ENCODE measurements around the gene USP46.

The USP46 gene

DNA sequence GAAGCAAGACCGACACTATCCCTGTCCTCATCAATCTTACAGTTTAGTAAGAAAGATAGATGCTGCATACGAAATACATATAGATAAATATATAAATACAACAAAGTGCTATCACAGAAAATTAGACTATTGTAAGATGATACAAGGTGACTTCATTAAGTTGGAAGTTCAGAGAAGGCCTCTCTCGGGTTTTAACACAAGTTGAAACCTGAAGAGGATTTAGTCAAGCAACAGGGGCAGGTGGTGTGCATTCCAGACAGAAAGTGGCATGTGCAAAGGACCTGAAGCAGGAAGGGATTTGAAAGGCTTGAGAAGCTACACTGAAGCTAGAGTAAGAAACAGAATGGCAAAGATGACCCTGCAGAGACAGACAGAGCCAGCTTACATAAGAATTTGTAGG is 36.5 kb downstream of the USP46 start:
- TF ChIP-seq, protein P1, sequence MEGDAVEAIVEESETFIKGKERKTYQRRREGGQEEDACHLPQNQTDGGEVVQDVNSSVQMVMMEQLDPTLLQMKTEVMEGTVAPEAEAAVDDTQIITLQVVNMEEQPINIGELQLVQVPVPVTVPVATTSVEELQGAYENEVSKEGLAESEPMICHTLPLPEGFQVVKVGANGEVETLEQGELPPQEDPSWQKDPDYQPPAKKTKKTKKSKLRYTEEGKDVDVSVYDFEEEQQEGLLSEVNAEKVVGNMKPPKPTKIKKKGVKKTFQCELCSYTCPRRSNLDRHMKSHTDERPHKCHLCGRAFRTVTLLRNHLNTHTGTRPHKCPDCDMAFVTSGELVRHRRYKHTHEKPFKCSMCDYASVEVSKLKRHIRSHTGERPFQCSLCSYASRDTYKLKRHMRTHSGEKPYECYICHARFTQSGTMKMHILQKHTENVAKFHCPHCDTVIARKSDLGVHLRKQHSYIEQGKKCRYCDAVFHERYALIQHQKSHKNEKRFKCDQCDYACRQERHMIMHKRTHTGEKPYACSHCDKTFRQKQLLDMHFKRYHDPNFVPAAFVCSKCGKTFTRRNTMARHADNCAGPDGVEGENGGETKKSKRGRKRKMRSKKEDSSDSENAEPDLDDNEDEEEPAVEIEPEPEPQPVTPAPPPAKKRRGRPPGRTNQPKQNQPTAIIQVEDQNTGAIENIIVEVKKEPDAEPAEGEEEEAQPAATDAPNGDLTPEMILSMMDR (IDR thresholded peaks at IDR 0.05; ENCODE audit: insufficient read depth, low read length, missing control alignments): no peak
- no peak overlapping the region for H3K4me3 ChIP-seq (ENCODE audit: low read depth, low read length)
- POLR2A ChIA-PET: no interaction called here
- CTCF ChIA-PET: interaction anchor here (0.9 kb wide), 1 partner anchor 361 kb away, joined by 3 read pairs; no protein-coding TSS in a partner anchor
- no peak for DNase-seq (ENCODE audit: low read depth, low spot score)

DNA sequence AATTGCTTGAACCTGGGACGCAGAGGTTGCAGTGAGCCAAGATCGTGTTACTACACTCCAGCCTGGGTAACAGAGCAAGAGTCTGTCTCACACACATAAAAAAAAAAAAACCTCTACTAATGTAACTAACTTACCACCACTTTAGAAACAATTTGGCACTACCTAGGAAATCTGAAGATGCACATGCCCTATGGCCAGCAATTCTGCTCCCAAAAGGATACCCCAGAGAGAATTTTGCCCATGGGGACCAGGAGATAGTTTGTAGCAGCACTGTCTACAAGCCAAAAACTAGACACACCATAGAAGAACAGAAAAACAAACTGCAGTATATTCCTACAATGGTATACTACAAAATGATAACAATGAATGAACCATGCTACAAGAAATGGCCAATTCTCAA is 37.5 kb downstream of the USP46 start:
- no peak for DNase-seq (ENCODE audit: low read depth, low spot score)
- TF ChIP-seq, protein P1 (IDR thresholded peaks at IDR 0.05; ENCODE audit: insufficient read depth, low read length, missing control alignments): no peak
- no peak overlapping the region for H3K4me3 ChIP-seq (ENCODE audit: low read depth, low read length)
- ChIA-PET POLR2A (no interaction called here), CTCF (no interaction called here)

DNA sequence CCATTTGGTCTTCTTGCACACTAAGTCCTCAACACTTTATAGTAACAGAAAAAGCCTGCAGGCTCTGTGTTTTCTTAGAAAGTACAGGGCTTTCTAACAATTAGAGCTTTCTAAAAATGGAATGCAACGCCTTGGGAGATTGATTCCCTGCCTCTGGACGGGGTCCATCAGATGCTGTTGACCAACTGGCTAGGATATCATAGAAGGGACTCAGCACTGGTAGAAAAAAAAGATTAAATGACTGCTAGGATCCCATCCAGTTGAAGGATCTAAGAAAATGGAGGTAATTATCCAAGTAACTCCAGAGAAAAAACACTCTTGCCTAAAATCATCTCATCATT is 39.5 kb downstream of the USP46 start:
- no peak for DNase-seq (ENCODE audit: low read depth, low spot score)
- CTCF ChIA-PET: interaction anchor here (1.4 kb wide), 1 partner anchor 364 kb away, joined by 3 read pairs; no protein-coding TSS in a partner anchor
- TF ChIP-seq, protein P1 (IDR thresholded peaks at IDR 0.05; ENCODE audit: insufficient read depth, low read length, missing control alignments): no peak
- POLR2A ChIA-PET: no interaction called here
- H3K4me3 ChIP-seq (ENCODE audit: low read depth, low read length): no peak overlapping the region

DNA sequence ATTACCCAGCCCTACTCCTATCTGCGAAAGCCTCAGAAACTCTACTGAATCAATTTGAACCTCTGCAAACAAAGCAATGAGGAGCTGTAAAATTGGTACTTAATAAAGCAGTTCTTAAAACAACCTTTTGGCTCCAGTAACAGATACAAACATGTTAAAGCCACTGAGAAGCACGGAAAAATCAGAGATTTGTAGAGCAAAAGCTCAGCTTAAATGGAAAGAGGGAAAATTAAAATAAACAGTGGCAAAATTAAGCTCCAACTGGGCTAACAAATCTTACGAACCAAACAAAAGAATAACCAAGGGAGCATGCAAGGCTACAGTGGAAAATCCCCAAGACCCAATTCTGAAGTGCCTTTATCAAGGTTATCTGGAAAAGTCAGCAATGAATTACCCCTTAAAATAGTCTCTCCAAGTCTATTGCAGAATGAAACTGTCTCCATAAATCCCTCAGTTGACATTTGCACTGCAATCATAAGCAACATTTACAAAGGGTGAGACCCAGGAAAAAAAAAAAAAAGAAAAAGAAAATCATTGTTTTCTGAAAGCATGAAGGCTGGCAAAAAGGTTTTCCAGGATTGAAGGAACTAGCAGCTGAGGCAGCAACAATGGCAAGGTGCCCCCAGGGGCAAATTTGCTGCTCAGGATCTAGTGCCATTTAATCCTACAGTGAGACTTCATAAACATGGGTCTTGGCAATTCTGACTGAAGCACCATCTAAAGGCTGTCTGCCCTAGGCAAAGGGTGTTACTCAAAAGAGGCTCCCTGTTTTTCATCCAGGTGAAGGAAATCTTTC is 40.1 kb downstream of the USP46 start:
- no peak for DNase-seq (ENCODE audit: low read depth, low spot score)
- CTCF ChIA-PET: interaction anchor here (1.4 kb wide), 1 partner anchor 364 kb away, joined by 3 read pairs; no protein-coding TSS in a partner anchor
- POLR2A ChIA-PET: no interaction called here
- TF ChIP-seq, protein P1 (IDR thresholded peaks at IDR 0.05; ENCODE audit: insufficient read depth, low read length, missing control alignments): no peak
- no peak overlapping the region for H3K4me3 ChIP-seq (ENCODE audit: low read depth, low read length)

DNA sequence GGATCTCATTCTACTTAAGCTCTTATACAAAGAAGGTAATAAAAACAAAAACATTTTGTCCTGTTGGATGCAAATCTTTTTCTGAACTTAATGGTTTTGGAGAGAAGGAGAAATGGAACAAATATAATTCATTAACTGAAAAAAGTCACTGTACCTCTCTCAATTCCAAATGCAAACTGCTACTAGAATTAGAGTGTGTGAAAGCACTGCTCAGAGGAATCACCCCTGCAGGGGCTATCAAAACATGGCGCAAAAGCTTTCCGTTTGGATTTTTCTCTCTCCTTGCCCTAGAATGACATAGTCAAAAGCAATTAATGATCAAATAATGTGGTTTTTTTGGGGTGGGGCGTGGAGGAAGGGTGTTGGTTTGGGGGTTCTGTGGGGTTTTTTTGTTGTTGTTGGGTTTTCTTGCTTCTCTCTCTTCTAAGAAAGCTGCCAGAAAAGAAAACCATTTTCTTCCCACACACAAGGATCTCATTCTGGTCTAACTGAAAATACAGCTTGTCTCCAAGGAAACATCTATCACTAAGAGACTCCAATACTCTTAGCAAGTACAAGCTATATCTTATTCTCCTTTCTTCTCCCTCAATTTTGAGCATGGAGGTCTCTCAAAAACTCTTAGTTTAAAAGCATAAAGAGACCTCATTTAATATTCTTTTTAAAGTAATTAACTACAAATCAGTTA is 41.6 kb downstream of the USP46 start:
- no peak for DNase-seq (ENCODE audit: low read depth, low spot score)
- H3K4me3 ChIP-seq (ENCODE audit: low read depth, low read length): no peak overlapping the region
- POLR2A ChIA-PET: no interaction called here
- CTCF ChIA-PET: interaction anchor here (0.5 kb wide), 1 partner anchor 874 kb away, joined by 3 read pairs; no protein-coding TSS in a partner anchor
- TF ChIP-seq, protein P1 (IDR thresholded peaks at IDR 0.05; ENCODE audit: insufficient read depth, low read length, missing control alignments): no peak

DNA sequence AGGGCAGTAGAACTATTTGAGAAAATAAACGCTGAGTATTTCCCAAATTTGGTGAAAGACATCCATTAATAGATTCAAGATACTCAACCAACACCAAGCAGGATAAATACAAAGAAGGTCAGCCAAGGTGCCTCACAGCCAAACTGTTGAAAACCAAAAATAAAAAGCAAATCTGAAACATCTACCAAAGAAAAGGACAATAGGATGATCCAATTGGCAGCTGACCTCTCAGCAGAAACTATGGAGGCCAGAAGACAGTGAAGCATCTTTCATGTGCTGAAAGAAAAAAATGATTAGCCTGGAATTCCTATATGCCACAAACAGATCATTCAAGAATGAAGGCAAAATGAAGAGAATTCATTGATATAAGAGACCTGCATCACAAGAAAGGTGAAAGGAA is 44.9 kb downstream of the USP46 start:
- ChIA-PET CTCF (no interaction called here), POLR2A (no interaction called here)
- DNase-seq (ENCODE audit: low read depth, low spot score): no peak
- TF ChIP-seq, protein P1 (IDR thresholded peaks at IDR 0.05; ENCODE audit: insufficient read depth, low read length, missing control alignments): no peak
- H3K4me3 ChIP-seq (ENCODE audit: low read depth, low read length): no peak overlapping the region

Data from AG04449 (cell line).